Liver (tissue), 9 donors: Measurements from ENCODE around the gene C1S. TPM values are rescaled to one million over a fixed set of nuclear protein-coding genes. Genes with fewer than 3 reads are reported as not detected.
A peak's percentile ranks its signal among the peaks of the same experiment; 100 is the strongest.

Source experiments
- DNase-seq: peaks from one replicate; pipeline ENCODE4 v3.0.0-alpha.2; 2017; ENCODE audit warnings: low spot score
- H3K27ac ChIP-seq, 2 donors: one replicate each; pipeline ENCODE4 v1.7.0; 2013; ENCODE audit warnings: inconsistent platforms in 2 of 2, low read length in 2 of 2, control low read depth in 1 of 2, low read depth in 1 of 2, mild to moderate bottlenecking in 1 of 2
- H3K27me3 ChIP-seq, 4 donors: one replicate each; pipeline versions ENCODE4 v1.6.1 to v1.7.0; 2013; ENCODE audit warnings: low read length in 3 of 4, inconsistent platforms in 1 of 4, mild to moderate bottlenecking in 1 of 4, moderate library complexity in 1 of 4; ENCODE audit not compliant: control insufficient read depth in 4 of 4, insufficient read depth in 4 of 4
- H3K36me3 ChIP-seq, 4 donors: one replicate each; pipeline versions ENCODE4 v1.6.1 to v1.7.0; 2013; ENCODE audit warnings: low read length in 3 of 4, mild to moderate bottlenecking in 3 of 4, low read depth in 1 of 4, moderate library complexity in 1 of 4; ENCODE audit not compliant: control insufficient read depth in 4 of 4, insufficient read depth in 3 of 4
- H3K4me1 ChIP-seq, 4 donors: one replicate each; pipeline versions ENCODE4 v1.6.1 to v1.7.0; 2013; ENCODE audit warnings: low read length in 3 of 4, mild to moderate bottlenecking in 3 of 4, moderate library complexity in 1 of 4; ENCODE audit not compliant: control insufficient read depth in 4 of 4, insufficient read depth in 4 of 4
- H3K4me3 ChIP-seq, 3 donors: one replicate each; pipeline versions ENCODE4 v1.6.1 to v1.7.0; 2013; ENCODE audit warnings: low read length in 3 of 3, control low read depth in 1 of 3, low read depth in 1 of 3, mild to moderate bottlenecking in 1 of 3
- H3K9ac ChIP-seq, 2 donors: one replicate each; pipeline ENCODE4 v1.7.0; 2013; ENCODE audit warnings: low read length in 2 of 2, mild to moderate bottlenecking in 2 of 2, moderate library complexity in 2 of 2, control low read depth in 1 of 2, low read depth in 1 of 2
- H3K9me3 ChIP-seq, 4 donors: one replicate each; pipeline versions ENCODE4 v1.6.1 to v1.7.0; 2013; ENCODE audit warnings: low read length in 3 of 4; ENCODE audit not compliant: control insufficient read depth in 4 of 4
- EGR1 ChIP-seq, 2 donors: IDR thresholded peaks; 2 replicates each; pipeline ENCODE4 v1.6.1; 2016 to 2018; ENCODE audit warnings: antibody characterized with exemption in 2 of 2, low read depth in 2 of 2
- FOXA1 ChIP-seq: IDR thresholded peaks from 2 replicates; pipeline ENCODE4 v1.6.1; 2016; ENCODE audit warnings: antibody characterized with exemption
- FOXA2 ChIP-seq: IDR thresholded peaks from 2 replicates; pipeline ENCODE4 v1.6.1; 2016; ENCODE audit warnings: antibody characterized with exemption
- GABPA ChIP-seq, 2 donors: IDR thresholded peaks in 1 of 2; conservative IDR thresholded peaks in 1 of 2; 2 replicates each; pipeline ENCODE4 v1.6.1; 2016; ENCODE audit warnings: antibody characterized with exemption in 2 of 2, mild to moderate bottlenecking in 1 of 2, moderate library complexity in 1 of 2
- HNF4A ChIP-seq, 2 donors: conservative IDR thresholded peaks; 2 replicates each; pipeline ENCODE4 v1.6.1; 2016; ENCODE audit warnings: antibody characterized with exemption in 2 of 2, mild to moderate bottlenecking in 2 of 2
- HNF4G ChIP-seq: IDR thresholded peaks from 2 replicates; pipeline ENCODE4 v1.6.1; 2016; ENCODE audit warnings: antibody characterized with exemption
- JUND ChIP-seq, 2 donors: IDR thresholded peaks; 2 replicates each; pipeline ENCODE4 v1.6.1; 2016; ENCODE audit warnings: antibody characterized with exemption in 2 of 2
- NR2F2 ChIP-seq: IDR thresholded peaks from 2 replicates; pipeline ENCODE4 v1.6.1; 2016; ENCODE audit warnings: antibody characterized with exemption
- RAD21 ChIP-seq, 2 donors: IDR thresholded peaks; 2 replicates each; pipeline ENCODE4 v1.6.1; 2016; ENCODE audit warnings: antibody characterized with exemption in 2 of 2, mild to moderate bottlenecking in 2 of 2
- REST ChIP-seq: IDR thresholded peaks from 2 replicates; pipeline ENCODE4 v1.6.1; 2016; ENCODE audit warnings: antibody characterized with exemption, mild to moderate bottlenecking
- RXRA ChIP-seq, 2 donors: IDR thresholded peaks; 2 replicates each; pipeline ENCODE4 v1.6.1; 2017 to 2018; ENCODE audit warnings: antibody characterized with exemption in 2 of 2, mild to moderate bottlenecking in 1 of 2
- SP1 ChIP-seq: IDR thresholded peaks from 2 replicates; pipeline ENCODE4 v1.6.1; 2018; ENCODE audit warnings: antibody characterized with exemption, mild to moderate bottlenecking
- TAF1 ChIP-seq: conservative IDR thresholded peaks from 2 replicates; pipeline ENCODE4 v1.6.1; 2016; ENCODE audit warnings: antibody characterized with exemption, mild to moderate bottlenecking
- YY1 ChIP-seq: IDR thresholded peaks from 2 replicates; pipeline ENCODE4 v1.6.1; 2016; ENCODE audit warnings: antibody characterized with exemption, mild to moderate bottlenecking
- ZBTB33 ChIP-seq: IDR thresholded peaks from 2 replicates; pipeline ENCODE4 v1.6.1; 2016; ENCODE audit warnings: antibody characterized with exemption
- WGBS: extraction: QIAGEN DNeasy Blood & Tissue Kit; methylation state at CpG from one replicate; pipeline ENCODE4 v1.1.7; 2013; 5-methylcytosine and 5-hydroxymethylcytosine counted together
- polyA plus RNA-seq, 2 donors: library from polyadenylated mRNA; stranded (reverse) in 1 of 2; unstranded in 1 of 2; fragments of 200-250 nt in 1 of 2; fragments of >200 nt in 1 of 2; fragmentation: Nextera tagmentation in 1 of 2; extraction: Ambion mirVana in 1 of 2; gene quantifications; one replicate each; pipeline versions ENCODE4 v1.2.1 to v1.2.3, GENCODE V29; 2013 to 2015
- total RNA-seq, 2 donors: library from RNA; depleted of rRNA; stranded (reverse); fragments of >200 nt; gene quantifications; one replicate each; pipeline ENCODE4 v1.2.3, GENCODE V29; 2014
- TF ChIP-seq, protein P1 (sequence below): fragments of 150-350 bp; IDR thresholded peaks from 2 replicates; pipeline ENCODE4 v1.5.1; 2017; ENCODE audit warnings: improper control_type of control experiment, low read depth, low read length; ENCODE audit not compliant: missing input control
- TF ChIP-seq, protein P2 (sequence below): IDR thresholded peaks from 2 replicates; pipeline ENCODE4 v1.6.1; 2016; ENCODE audit warnings: antibody characterized with exemption
- donor health status: healthy.
- donor health status: healthy.
- donor health status: healthy.
- donor health status: healthy.
- donor health status: healthy.

The C1S gene
- total and polyA plus RNA-seq, 4 donors, result 267 to 2,029 (median 1,568) TPM

DNA sequence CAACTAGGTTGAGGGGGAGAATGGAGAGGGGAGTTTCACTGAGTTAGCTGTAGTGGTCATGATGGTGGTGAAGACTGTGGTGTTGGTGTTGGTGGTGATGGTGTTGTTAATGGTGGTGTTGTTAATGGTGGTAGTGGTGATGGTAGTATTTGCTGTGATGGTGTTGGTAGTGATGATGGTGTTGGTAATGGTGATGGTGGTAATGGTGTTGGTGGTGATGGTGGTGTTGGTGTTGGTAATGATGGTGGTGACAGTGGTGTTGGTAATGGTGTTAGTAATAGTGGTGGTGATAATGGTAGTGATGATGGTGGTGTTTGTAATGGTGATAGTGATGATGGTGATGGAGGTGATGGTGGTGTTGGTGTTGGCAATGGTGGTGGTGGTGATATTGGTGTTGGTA, 22.6 kb downstream of the C1S start:
- H3K4me1 ChIP-seq, result peaks cover 10 to 58% (median 50%) of the 10 kb centered on the region in 4 donors
- no peaks in the 10 kb centered on the region for H3K27me3 ChIP-seq
- H3K36me3 ChIP-seq, result peaks cover 4 to 63% (median 62%) of the 10 kb centered on the region in 4 donors
- TF ChIP-seq RAD21 (IDR thresholded peaks at IDR 0.05) (no peak), FOXA2 (no peak), FOXA1 (no peak), JUND (IDR thresholded peaks at IDR 0.05) (no peak), HNF4A (conservative IDR thresholded peaks at IDR 0.05) (no peak), EGR1 (IDR thresholded peaks at IDR 0.05; ENCODE audit: low read depth in 2 of 2) (no peak), SP1 (no peak), HNF4G (no peak), ZBTB33 (no peak), RXRA (IDR thresholded peaks at IDR 0.05) (no peak), YY1 (no peak), REST (no peak), NR2F2 (no peak)
- TF ChIP-seq, protein P1, sequence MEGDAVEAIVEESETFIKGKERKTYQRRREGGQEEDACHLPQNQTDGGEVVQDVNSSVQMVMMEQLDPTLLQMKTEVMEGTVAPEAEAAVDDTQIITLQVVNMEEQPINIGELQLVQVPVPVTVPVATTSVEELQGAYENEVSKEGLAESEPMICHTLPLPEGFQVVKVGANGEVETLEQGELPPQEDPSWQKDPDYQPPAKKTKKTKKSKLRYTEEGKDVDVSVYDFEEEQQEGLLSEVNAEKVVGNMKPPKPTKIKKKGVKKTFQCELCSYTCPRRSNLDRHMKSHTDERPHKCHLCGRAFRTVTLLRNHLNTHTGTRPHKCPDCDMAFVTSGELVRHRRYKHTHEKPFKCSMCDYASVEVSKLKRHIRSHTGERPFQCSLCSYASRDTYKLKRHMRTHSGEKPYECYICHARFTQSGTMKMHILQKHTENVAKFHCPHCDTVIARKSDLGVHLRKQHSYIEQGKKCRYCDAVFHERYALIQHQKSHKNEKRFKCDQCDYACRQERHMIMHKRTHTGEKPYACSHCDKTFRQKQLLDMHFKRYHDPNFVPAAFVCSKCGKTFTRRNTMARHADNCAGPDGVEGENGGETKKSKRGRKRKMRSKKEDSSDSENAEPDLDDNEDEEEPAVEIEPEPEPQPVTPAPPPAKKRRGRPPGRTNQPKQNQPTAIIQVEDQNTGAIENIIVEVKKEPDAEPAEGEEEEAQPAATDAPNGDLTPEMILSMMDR, result no peak
- no peaks in the 10 kb centered on the region for H3K9me3 ChIP-seq
- no peak overlapping the region for H3K4me3 ChIP-seq
- H3K9ac ChIP-seq, result no peak overlapping the region
- no peak for DNase-seq
- H3K27ac ChIP-seq, result no peak overlapping the region

GRCh38 chr12:7089196-7089871, 28.8 kb downstream of the C1S start:
- Histone ChIP-seq H3K4me1 (peaks cover 7 to 46% (median 35%) of the 10 kb centered on the region in 4 donors), H3K4me3 (peak overlapping the region in 2 of 3 donors; percentile 63 to 66), H3K27ac (peak overlapping the region; percentile 64 to 89), H3K36me3 (peaks cover 2 to 51% (median 44%) of the 10 kb centered on the region in 4 donors), H3K27me3 (no peaks in the 10 kb centered on the region), H3K9me3 (no peaks in the 10 kb centered on the region), H3K9ac (peak overlapping the region in 1 of 2 donors; percentile 38)
- DNase-seq, result no peak
- TF ChIP-seq HNF4A (conservative IDR thresholded peaks at IDR 0.05), result no peak
- TF ChIP-seq, protein P2, sequence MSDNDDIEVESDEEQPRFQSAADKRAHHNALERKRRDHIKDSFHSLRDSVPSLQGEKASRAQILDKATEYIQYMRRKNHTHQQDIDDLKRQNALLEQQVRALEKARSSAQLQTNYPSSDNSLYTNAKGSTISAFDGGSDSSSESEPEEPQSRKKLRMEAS, result no peak
- no peak for TF ChIP-seq FOXA2
- TF ChIP-seq TAF1, result no peak
- TF ChIP-seq YY1, result no peak
- no peak for TF ChIP-seq GABPA (IDR thresholded peaks at IDR 0.05 in 1 of 2, conservative IDR thresholded peaks at IDR 0.05 in 1 of 2)
- TF ChIP-seq ZBTB33, result no peak
- TF ChIP-seq FOXA1, result no peak
- no peak for TF ChIP-seq SP1
- no peak for TF ChIP-seq JUND (IDR thresholded peaks at IDR 0.05)
- no peak for TF ChIP-seq RXRA (IDR thresholded peaks at IDR 0.05)
- TF ChIP-seq, protein P1, result no peak
- no peak for TF ChIP-seq RAD21 (IDR thresholded peaks at IDR 0.05)
- WGBS, result 77% methylated on average over 11 of the region's 11 CpGs
